Measurements from ENCODE around the gene MAP3K15.

MAP3K15 gene

DNA sequence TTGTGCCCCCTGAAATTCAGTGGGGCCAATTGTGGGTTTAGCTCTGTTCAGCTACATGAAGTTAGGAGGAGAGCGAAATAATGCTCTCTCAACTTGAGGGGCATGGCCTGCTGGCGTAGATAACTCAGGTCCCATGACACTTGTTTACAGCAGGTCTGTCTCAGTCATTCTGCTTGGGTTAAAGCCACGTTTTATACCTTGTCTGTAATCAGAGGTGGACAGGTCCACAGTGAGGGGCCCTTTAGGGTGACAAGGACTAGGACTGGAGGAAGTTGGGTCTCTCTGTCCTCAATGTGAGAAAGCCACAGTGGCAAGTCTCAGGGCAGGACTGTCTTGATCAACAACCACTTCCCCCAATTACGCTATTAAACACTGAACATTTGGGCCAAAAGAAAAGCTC lies 122.6 kb downstream of the MAP3K15 start:
- peak; percentile 60 to 65 for DNase-seq
- no peak for TF ChIP-seq POLR2A (IDR thresholded peaks at IDR 0.05; ENCODE audit: low read length)
- TF ChIP-seq GATA1 (IDR thresholded peaks at IDR 0.05; ENCODE audit: low read depth, low read length) = no peak

GRCh38 chrX:19392078-19392477 lies 123.2 kb downstream of the MAP3K15 start:
- DNase-seq = peak in 1 of 2 experiments; percentile 11
- TF ChIP-seq GATA1 (IDR thresholded peaks at IDR 0.05; ENCODE audit: low read depth, low read length) (no peak), POLR2A (IDR thresholded peaks at IDR 0.05; ENCODE audit: low read length) (no peak)

DNA sequence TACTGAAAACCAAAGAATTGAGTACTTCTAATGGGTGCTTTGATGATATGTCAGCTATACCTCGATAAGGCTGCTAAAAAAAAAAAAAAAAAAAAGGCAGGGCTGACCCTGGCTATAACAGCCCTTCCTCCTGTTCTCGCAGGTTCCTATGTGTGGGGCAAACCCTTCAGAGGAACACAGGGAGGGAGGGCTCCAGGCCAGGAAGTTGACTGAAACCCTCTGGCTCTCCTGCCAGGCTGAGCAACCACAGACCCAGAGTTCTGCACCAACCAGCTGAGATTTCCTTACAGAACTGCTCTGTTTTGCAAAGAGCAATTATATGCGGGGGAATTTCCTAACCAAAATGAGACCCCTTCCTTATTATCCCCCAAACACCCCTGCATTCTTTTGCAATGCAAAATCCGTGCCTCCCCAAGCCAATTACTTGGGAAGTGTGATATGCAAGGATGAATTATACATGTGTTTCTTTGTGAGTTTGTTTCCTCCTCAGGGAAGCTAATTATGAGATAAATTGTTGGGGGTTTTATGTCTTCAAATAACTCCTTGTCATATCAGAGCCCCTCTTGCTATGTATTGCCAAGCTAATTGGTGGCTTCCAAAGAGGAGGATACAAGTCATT lies 126.0 kb downstream of the MAP3K15 start:
- TF ChIP-seq POLR2A (IDR thresholded peaks at IDR 0.05; ENCODE audit: low read length) (no peak), GATA1 (IDR thresholded peaks at IDR 0.05; ENCODE audit: low read depth, low read length) (no peak)
- no peak for DNase-seq

DNA sequence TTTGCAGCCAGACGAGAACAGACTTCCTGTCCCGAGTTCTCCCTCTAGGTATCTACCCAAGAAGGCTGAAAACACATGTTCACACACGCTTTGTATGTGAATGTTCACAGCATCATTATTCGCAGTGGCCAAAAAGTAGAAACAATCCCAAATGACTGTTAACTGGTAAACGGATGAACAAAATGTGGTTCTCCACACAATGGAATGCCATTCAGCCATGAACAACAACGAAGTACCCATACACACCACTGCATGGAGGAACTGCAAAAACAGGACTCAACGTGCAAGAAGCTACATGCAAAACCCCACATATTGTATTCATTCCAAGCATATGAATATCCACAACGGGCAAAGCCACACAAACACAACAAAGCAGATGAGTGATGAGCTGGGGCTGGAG lies 126.6 kb downstream of the MAP3K15 start:
- DNase-seq = no peak
- TF ChIP-seq GATA1 (IDR thresholded peaks at IDR 0.05; ENCODE audit: low read depth, low read length) (no peak), POLR2A (IDR thresholded peaks at IDR 0.05; ENCODE audit: low read length) (no peak)

DNA sequence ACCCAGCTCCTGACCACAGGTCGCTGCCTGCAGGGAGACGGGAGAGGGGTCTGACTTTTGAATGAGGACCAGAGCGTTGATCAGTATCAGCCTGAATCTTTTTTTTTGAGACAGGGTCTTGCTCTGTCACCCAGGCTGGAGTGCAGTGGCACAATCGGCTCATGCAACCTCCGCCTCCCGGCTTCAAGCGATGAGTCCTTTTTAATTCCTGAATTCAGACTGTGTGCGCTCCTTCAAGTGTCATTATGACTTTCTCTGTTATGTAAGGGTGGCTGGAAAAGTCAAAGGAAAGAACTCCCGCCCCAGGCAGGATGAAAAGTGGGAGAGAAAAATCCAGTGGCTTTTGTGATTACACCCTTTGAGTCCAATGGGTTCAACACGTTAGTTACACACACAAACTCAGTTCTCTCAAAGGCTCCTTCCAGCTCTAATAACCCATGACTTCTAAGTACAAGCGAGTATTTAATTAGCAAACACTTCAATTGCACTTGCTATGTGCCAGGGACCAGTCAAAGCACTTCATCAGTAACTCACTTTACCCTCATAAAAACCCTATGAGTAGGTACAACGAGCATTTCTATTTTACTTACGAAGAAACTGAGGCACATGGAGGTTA lies 127.1 kb downstream of the MAP3K15 start:
- TF ChIP-seq POLR2A (IDR thresholded peaks at IDR 0.05; ENCODE audit: low read length) (no peak), GATA1 (IDR thresholded peaks at IDR 0.05; ENCODE audit: low read depth, low read length) (no peak)
- no peak for DNase-seq

DNA sequence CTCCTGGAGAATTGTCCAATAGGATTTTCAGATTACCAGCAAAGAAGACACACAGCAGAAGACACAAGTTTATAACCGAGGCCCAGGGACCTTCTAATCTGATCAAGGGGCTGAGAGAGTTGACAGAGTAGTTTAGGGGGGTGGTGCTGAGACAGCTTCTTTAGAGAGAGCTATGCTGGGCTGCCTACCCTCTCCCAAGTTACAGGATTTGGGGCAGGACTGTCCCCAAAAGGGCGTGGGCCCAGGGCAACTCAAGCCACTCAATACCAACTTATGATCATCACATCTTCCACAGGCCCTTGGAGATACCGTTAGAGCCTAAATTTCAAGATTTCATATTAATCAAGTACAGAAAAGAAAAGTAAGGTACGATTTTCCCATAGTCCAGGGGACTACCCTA lies 128.6 kb downstream of the MAP3K15 start:
- no peak for DNase-seq

DNA sequence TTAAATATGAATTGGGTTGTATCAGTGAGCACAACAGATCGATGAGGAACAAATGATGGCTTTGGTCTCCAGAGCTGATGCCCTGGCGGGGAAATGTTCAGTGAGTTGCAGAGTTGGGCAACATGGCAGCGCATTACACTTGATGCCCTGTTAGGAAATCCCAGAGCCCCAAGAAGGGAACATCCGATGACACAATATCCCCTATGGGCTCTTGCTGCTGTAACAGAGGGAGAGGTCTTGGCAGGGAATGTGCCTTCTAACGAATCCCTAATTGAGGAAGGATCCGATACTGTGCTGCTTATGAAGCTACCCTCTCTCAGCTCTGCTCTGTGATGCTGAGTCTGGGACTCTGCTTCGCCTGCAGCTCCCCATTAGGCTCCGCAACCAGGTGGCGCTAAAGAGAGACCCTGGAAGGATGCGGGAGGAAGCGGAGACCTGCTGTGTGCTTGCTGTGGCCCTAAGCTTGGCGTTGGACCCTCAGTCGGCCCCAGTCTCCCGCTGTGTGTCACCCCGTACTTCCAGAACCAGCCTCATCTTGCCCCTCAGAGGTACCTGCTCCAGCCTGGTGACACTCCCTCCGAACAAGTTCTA lies 132.7 kb downstream of the MAP3K15 start:
- DNase-seq = peak; percentile 26 to 44
- TF ChIP-seq GATA1 (IDR thresholded peaks at IDR 0.05; ENCODE audit: low read depth, low read length) (no peak), POLR2A (IDR thresholded peaks at IDR 0.05; ENCODE audit: low read length) (no peak)

More for the DNA sequence above, 128.6 kb downstream of the MAP3K15 start:
- TF ChIP-seq POLR2A (IDR thresholded peaks at IDR 0.05; ENCODE audit: low read length) = no peak
- TF ChIP-seq GATA1 (IDR thresholded peaks at IDR 0.05; ENCODE audit: low read depth, low read length) = no peak

- TF ChIP-seq GATA1 (IDR thresholded peaks at IDR 0.05; ENCODE audit: low read depth, low read length) = no peak
- no peak for TF ChIP-seq POLR2A (IDR thresholded peaks at IDR 0.05; ENCODE audit: low read length)
- DNase-seq = no peak
These were observed 134.0 kb downstream of the MAP3K15 start for GRCh38 chrX:19381326-19381725.

- no peak for DNase-seq
These were observed 137.5 kb downstream of the MAP3K15 start for GRCh38 chrX:19377799-19378198.

DNA sequence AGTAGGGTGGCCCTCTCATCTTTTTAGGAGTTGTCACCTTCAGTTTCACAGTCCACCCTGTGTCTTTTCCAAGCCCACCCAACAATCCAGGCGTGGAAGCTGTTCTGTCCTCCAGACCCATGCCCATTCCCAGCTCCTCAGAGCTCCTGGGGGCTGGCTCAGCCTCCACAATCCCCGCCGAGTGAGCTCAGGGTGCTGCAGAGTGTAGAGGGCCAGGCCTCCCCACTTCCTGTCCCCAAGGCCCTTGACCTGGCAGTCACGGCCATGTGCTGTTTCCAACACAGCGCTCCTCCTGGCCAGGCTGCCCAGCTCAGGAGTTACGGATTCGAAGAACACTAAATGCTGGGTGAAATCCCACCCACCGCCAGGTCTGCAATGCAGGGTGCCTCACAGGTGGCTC lies 139.8 kb downstream of the MAP3K15 start:
- DNase-seq = no peak
- TF ChIP-seq GATA1 (IDR thresholded peaks at IDR 0.05; ENCODE audit: low read depth, low read length) (no peak), POLR2A (IDR thresholded peaks at IDR 0.05; ENCODE audit: low read length) (no peak)

More at GRCh38 chrX:19377799-19378198, 137.5 kb downstream of the MAP3K15 start:
- no peak for TF ChIP-seq GATA1 (IDR thresholded peaks at IDR 0.05; ENCODE audit: low read depth, low read length)
- TF ChIP-seq POLR2A (IDR thresholded peaks at IDR 0.05; ENCODE audit: low read length) = no peak

DNA sequence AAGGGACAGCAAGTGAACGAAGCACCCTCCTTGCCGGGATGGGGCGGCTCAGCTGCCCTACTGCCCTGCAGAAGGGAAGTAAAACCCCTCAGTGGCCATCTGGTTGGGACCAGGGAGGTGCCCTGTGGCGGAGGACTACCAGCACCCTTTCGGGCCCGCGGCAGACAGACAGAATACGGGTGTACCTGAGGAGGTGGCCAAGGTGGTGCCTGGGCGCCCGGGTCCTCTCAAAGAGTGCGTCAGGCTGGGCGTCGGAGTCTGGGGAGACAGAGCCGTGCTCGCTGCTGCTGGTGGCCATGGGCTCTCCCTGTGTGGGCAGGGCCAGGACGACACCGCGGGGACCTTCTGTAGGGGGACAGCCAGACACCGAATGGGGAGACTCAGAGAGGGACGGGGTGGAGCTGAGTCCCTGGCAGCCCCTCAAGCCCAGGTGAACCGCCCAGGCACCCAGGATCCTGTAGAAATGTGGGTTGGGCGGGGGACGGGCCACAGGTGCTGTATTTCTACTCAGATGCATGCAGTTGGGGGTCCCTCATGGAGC lies 141.9 kb downstream of the MAP3K15 start:
- TF ChIP-seq POLR2A (IDR thresholded peaks at IDR 0.05; ENCODE audit: low read length) (no peak), GATA1 (IDR thresholded peaks at IDR 0.05; ENCODE audit: low read depth, low read length) (no peak)
- DNase-seq = no peak

DNA sequence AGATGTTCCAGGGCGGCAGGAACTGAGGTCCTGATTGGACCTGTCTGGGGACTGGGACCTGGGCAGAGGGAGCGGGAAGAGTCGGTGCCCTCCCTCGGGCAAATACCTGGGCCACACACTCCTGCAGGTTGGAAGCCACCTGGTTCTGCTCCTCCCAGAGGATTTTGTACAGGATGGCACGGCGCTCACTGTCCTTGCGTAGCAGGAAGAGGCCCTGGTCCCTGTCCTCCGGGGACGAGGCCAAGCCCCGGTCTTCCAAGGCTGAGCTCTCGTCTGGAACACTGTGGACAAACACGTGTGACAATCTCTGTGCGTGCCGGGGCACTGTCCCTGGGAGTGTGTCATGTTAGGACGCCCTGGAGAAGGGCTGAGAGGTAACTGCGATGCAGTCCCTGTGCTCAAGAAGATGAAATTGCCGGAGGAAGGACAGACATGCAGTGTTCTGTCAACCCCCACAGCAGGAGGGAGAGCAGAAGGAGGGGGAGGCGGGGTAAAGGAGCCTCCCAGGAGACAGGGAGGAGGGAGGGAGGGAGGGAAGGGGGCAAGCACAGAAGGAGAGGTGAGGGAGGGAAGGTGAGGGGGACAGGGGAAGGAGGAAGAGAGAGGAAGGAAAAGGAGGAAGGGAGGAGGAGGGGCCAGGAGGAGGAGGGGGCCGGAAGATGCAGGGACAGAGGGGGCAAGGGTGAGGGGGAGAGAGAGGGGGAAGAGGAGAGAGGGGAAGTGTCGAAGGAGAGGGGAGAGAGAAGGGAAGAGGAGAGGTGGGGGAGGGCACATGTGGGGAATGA lies 142.6 kb downstream of the MAP3K15 start:
- DNase-seq = no peak
- TF ChIP-seq GATA1 (IDR thresholded peaks at IDR 0.05; ENCODE audit: low read depth, low read length) (no peak), POLR2A (IDR thresholded peaks at IDR 0.05; ENCODE audit: low read length) (no peak)

- TF ChIP-seq GATA1 (IDR thresholded peaks at IDR 0.05; ENCODE audit: low read depth, low read length) (no peak), POLR2A (IDR thresholded peaks at IDR 0.05; ENCODE audit: low read length) (no peak)
- DNase-seq = peak; percentile 31 to 54
These were observed 143.2 kb downstream of the MAP3K15 start for GRCh38 chrX:19372170-19372546.

GRCh38 chrX:19370061-19370460 lies 145.2 kb downstream of the MAP3K15 start:
- DNase-seq = no peak
- TF ChIP-seq POLR2A (IDR thresholded peaks at IDR 0.05; ENCODE audit: low read length) = no peak
- TF ChIP-seq GATA1 (IDR thresholded peaks at IDR 0.05; ENCODE audit: low read depth, low read length) = no peak
